Mesendoderm (in vitro differentiated cells): ENCODE results near the gene TBX6.

ENCODE experiments used
- DNase-seq: peaks from one replicate; pipeline ENCODE4 v3.0.0; 2013
- H2AK5ac ChIP-seq: 2 replicates; pipeline ENCODE4 v1.6.1; 2013; ENCODE audit warnings: low read length, inconsistent platforms
- H2BK120ac ChIP-seq: 2 replicates; pipeline ENCODE4 v1.6.1; 2013; ENCODE audit warnings: low read depth, mild to moderate bottlenecking, low read length, moderate library complexity, mixed read lengths
- H2BK15ac ChIP-seq: replicated peaks from 2 replicates; pipeline ENCODE4 v1.6.1; 2013; ENCODE audit warnings: low read depth, mild to moderate bottlenecking, moderate library complexity
- H2BK5ac ChIP-seq: 2 replicates; pipeline ENCODE4 v1.6.1; 2013; ENCODE audit warnings: low read length, inconsistent platforms
- H3K18ac ChIP-seq: 2 replicates; pipeline ENCODE4 v1.6.1; 2013; ENCODE audit warnings: mild to moderate bottlenecking, low read length, mixed read lengths
- H3K23ac ChIP-seq: one replicate; pipeline ENCODE4 v1.6.1; 2013; ENCODE audit warnings: low read length
- H3K27ac ChIP-seq: 2 replicates; pipeline ENCODE4 v1.5.1; 2013; ENCODE audit warnings: low read depth, mild to moderate bottlenecking, inconsistent platforms, low read length, moderate library complexity
- H3K27me3 ChIP-seq: 2 replicates; pipeline ENCODE4 v1.6.1; 2013; ENCODE audit warnings: low read length, control low read depth, mild to moderate bottlenecking, inconsistent platforms; ENCODE audit not compliant: insufficient read depth, poor library complexity
- H3K36me3 ChIP-seq: 2 replicates; pipeline ENCODE4 v1.6.1; 2013; ENCODE audit warnings: low read length, inconsistent platforms; ENCODE audit not compliant: control insufficient read depth, insufficient read depth
- H3K4ac ChIP-seq: one replicate; pipeline ENCODE4 v1.6.1; 2013; ENCODE audit warnings: low read depth, mild to moderate bottlenecking, low read length, moderate library complexity
- H3K4me1 ChIP-seq: 2 replicates; pipeline ENCODE4 v1.6.1; 2013; ENCODE audit warnings: low read depth, low read length, inconsistent platforms; ENCODE audit not compliant: control insufficient read depth
- H3K4me2 ChIP-seq: 2 replicates; pipeline ENCODE4 v1.6.1; 2013; ENCODE audit warnings: low read length
- H3K4me3 ChIP-seq: 2 replicates; pipeline ENCODE4 v1.5.1; 2013; ENCODE audit warnings: mild to moderate bottlenecking, low read length
- H3K56ac ChIP-seq: one replicate; pipeline ENCODE4 v1.6.1; 2013; ENCODE audit warnings: low read length
- H3K79me1 ChIP-seq: 2 replicates; pipeline ENCODE4 v1.6.1; 2013; ENCODE audit warnings: low read length, inconsistent platforms
- H3K79me2 ChIP-seq: 2 replicates; pipeline ENCODE4 v1.6.1; 2013; ENCODE audit warnings: mild to moderate bottlenecking, low read length; ENCODE audit not compliant: control insufficient read depth, insufficient read depth
- H3K9ac ChIP-seq: 2 replicates; pipeline ENCODE4 v1.6.1; 2013; ENCODE audit warnings: low read length, inconsistent platforms
- H4K5ac ChIP-seq: one replicate; pipeline ENCODE4 v1.6.1; 2013; ENCODE audit warnings: low read length
- H4K8ac ChIP-seq: one replicate; pipeline ENCODE4 v1.6.1; 2013; ENCODE audit warnings: low read depth, mild to moderate bottlenecking, control low read depth, low read length, moderate library complexity
- WGBS: extraction: QIAGEN DNeasy Blood & Tissue Kit; methylation state at CpG from one replicate; pipeline ENCODE4 v1.1.7; 2013; ENCODE audit warnings: low lambda C conversion rate, missing lambda C conversion rate; ENCODE audit not compliant: insufficient coverage; ENCODE audit errors: extremely low coverage; 5-methylcytosine and 5-hydroxymethylcytosine counted together

TBX6 gene

GRCh38 chr16:30085820-30086219 is 5.9 kb downstream of the TBX6 start:
- H3K4ac ChIP-seq = peak overlapping the region; percentile 64
- H3K79me2 ChIP-seq = peaks cover 3% of the 10 kb centered on the region
- H3K9ac ChIP-seq = peak overlapping the region; percentile 46
- no peak overlapping the region for H2BK120ac ChIP-seq
- H3K4me1 ChIP-seq = peaks cover 7% of the 10 kb centered on the region
- no peak overlapping the region for H3K4me2 ChIP-seq
- peak overlapping the region; percentile 54 for H2BK5ac ChIP-seq
- H2AK5ac ChIP-seq = no peak overlapping the region
- H3K4me3 ChIP-seq = no peak overlapping the region
- peak overlapping the region; percentile 71 for H3K56ac ChIP-seq
- peak; percentile 78 for DNase-seq
- H3K36me3 ChIP-seq = peaks cover 18% of the 10 kb centered on the region
- no peaks in the 10 kb centered on the region for H3K27me3 ChIP-seq
- no CpG with 5 or more reads among the region's 6 CpGs for WGBS
- H2BK15ac ChIP-seq = no peak overlapping the region
- H3K79me1 ChIP-seq = peaks cover 1% of the 10 kb centered on the region
- H4K8ac ChIP-seq = no peak overlapping the region
- no peak overlapping the region for H3K23ac ChIP-seq
- H3K18ac ChIP-seq = peak overlapping the region; percentile 5
- peak overlapping the region; percentile 75 for H3K27ac ChIP-seq
- no peak overlapping the region for H4K5ac ChIP-seq

GRCh38 chr16:30085247-30085646 is 6.5 kb downstream of the TBX6 start:
- peak overlapping the region; percentile 46 for H3K9ac ChIP-seq
- DNase-seq = no peak
- no peak overlapping the region for H4K8ac ChIP-seq
- WGBS = no CpG with 5 or more reads among the region's 3 CpGs
- H2BK15ac ChIP-seq = no peak overlapping the region
- H3K56ac ChIP-seq = peak overlapping the region; percentile 71
- H2BK5ac ChIP-seq = peak overlapping the region; percentile 54
- peak overlapping the region; percentile 64 for H3K4ac ChIP-seq
- peaks cover 18% of the 10 kb centered on the region for H3K36me3 ChIP-seq
- peak overlapping the region; percentile 66 for H3K23ac ChIP-seq
- no peak overlapping the region for H4K5ac ChIP-seq
- peak overlapping the region; percentile 59 for H2AK5ac ChIP-seq
- H3K79me2 ChIP-seq = peaks cover 1% of the 10 kb centered on the region
- peak overlapping the region; percentile 5 for H3K18ac ChIP-seq
- no peak overlapping the region for H2BK120ac ChIP-seq
- H3K27ac ChIP-seq = peak overlapping the region; percentile 75
- no peak overlapping the region for H3K4me3 ChIP-seq
- no peak overlapping the region for H3K4me2 ChIP-seq
- H3K27me3 ChIP-seq = no peaks in the 10 kb centered on the region
- peaks cover 6% of the 10 kb centered on the region for H3K4me1 ChIP-seq
- H3K79me1 ChIP-seq = peaks cover 1% of the 10 kb centered on the region

- Histone ChIP-seq H3K9ac (no peak overlapping the region), H3K36me3 (peaks cover 18% of the 10 kb centered on the region)
- WGBS = no CpG with 5 or more reads among the region's 17 CpGs
These were observed 6.9 kb downstream of the TBX6 start for GRCh38 chr16:30084816-30085159.

GRCh38 chr16:30084096-30084815 is 7.5 kb downstream of the TBX6 start:
- Histone ChIP-seq H3K79me1 (peaks cover 5% of the 10 kb centered on the region), H2BK15ac (no peak overlapping the region), H4K5ac (no peak overlapping the region), H3K56ac (no peak overlapping the region), H3K23ac (no peak overlapping the region), H3K4me3 (no peak overlapping the region), H3K4me1 (peaks cover 4% of the 10 kb centered on the region), H2AK5ac (no peak overlapping the region), H2BK120ac (no peak overlapping the region), H3K4me2 (no peak overlapping the region), H3K4ac (no peak overlapping the region), H2BK5ac (no peak overlapping the region), H4K8ac (no peak overlapping the region), H3K79me2 (peaks cover 3% of the 10 kb centered on the region), H3K18ac (no peak overlapping the region), H3K27me3 (no peaks in the 10 kb centered on the region), H3K9ac (no peak overlapping the region), H3K36me3 (peaks cover 22% of the 10 kb centered on the region), H3K27ac (no peak overlapping the region)
- no CpG with 5 or more reads among the region's 18 CpGs for WGBS
- no peak for DNase-seq

More at GRCh38 chr16:30084816-30085159, 6.9 kb downstream of the TBX6 start:
- H2AK5ac ChIP-seq = no peak overlapping the region
- DNase-seq = no peak
- peak overlapping the region; percentile 67 for H3K56ac ChIP-seq
- no peak overlapping the region for H4K8ac ChIP-seq
- no peak overlapping the region for H4K5ac ChIP-seq
- peaks cover 2% of the 10 kb centered on the region for H3K79me1 ChIP-seq
- peak overlapping the region; percentile 19 for H3K18ac ChIP-seq
- H3K27me3 ChIP-seq = no peaks in the 10 kb centered on the region
- H3K27ac ChIP-seq = no peak overlapping the region
- H3K79me2 ChIP-seq = no peaks in the 10 kb centered on the region
- H2BK120ac ChIP-seq = no peak overlapping the region
- no peak overlapping the region for H3K23ac ChIP-seq
- no peak overlapping the region for H3K4me3 ChIP-seq
- H3K4me1 ChIP-seq = peaks cover 4% of the 10 kb centered on the region
- no peak overlapping the region for H3K4ac ChIP-seq
- H2BK5ac ChIP-seq = no peak overlapping the region
- H3K4me2 ChIP-seq = no peak overlapping the region
- H2BK15ac ChIP-seq = no peak overlapping the region

GRCh38 chr16:30083216-30084055 is 8.3 kb downstream of the TBX6 start:
- Histone ChIP-seq H2BK120ac (no peak overlapping the region), H3K9ac (no peak overlapping the region), H3K4ac (no peak overlapping the region), H3K18ac (no peak overlapping the region), H4K8ac (no peak overlapping the region), H3K4me1 (peaks cover 4% of the 10 kb centered on the region), H3K4me2 (no peak overlapping the region), H3K27me3 (no peaks in the 10 kb centered on the region), H3K79me1 (peaks cover 9% of the 10 kb centered on the region), H3K36me3 (peaks cover 22% of the 10 kb centered on the region), H3K56ac (no peak overlapping the region), H3K79me2 (peaks cover 7% of the 10 kb centered on the region), H3K4me3 (no peak overlapping the region), H2BK5ac (no peak overlapping the region), H3K27ac (no peak overlapping the region), H2AK5ac (no peak overlapping the region), H4K5ac (no peak overlapping the region), H3K23ac (no peak overlapping the region), H2BK15ac (no peak overlapping the region)
- no CpG with 5 or more reads among the region's 24 CpGs for WGBS
- DNase-seq = no peak
